Measurements from ENCODE around the gene DYNLT1.

DNA sequence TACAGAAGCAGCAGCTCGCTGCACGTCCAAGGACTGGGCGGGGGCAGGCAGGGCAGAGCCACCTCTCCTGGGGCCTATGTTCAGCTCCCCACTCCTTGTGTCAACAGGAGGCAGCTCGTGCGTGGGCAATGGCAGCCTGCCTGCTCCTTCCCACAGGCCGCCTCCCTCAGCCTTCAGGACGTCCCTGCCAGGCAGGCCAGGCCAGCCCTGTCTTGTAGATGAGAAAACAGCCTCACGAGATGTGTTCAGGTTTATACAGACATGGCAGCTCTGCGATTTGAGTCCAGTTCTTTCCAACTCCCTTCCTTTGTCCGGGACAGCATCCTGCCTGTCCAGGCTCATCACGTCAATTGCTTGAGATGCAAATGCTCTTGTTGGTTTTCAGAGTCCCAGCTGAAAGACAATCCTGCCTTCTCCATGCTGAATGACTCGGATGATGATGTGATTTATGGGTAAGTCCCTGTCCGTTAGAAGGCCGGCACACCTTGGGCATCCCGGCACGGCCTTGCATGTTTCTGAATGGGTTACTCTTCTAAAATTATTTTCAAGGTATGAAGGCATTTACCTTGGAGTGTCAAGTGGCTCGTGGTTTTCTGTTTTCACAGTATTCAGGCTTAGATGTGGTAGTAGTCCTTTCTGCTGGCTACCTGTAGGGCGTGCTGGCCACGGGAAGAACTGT is 13.5 kb downstream of the DYNLT1 start:
- TF ChIP-seq POLR2A (IDR thresholded peaks at IDR 0.05) = no peak
- TF ChIP-seq, protein P1, sequence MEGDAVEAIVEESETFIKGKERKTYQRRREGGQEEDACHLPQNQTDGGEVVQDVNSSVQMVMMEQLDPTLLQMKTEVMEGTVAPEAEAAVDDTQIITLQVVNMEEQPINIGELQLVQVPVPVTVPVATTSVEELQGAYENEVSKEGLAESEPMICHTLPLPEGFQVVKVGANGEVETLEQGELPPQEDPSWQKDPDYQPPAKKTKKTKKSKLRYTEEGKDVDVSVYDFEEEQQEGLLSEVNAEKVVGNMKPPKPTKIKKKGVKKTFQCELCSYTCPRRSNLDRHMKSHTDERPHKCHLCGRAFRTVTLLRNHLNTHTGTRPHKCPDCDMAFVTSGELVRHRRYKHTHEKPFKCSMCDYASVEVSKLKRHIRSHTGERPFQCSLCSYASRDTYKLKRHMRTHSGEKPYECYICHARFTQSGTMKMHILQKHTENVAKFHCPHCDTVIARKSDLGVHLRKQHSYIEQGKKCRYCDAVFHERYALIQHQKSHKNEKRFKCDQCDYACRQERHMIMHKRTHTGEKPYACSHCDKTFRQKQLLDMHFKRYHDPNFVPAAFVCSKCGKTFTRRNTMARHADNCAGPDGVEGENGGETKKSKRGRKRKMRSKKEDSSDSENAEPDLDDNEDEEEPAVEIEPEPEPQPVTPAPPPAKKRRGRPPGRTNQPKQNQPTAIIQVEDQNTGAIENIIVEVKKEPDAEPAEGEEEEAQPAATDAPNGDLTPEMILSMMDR (IDR thresholded peaks at IDR 0.05) = no peak

Measured in right lobe of liver (tissue), 4 donors.